Urinary bladder (tissue), 4 donors: ENCODE data around the gene FBXL2. TPM values are rescaled to one million over a fixed set of nuclear protein-coding genes. Genes with fewer than 3 reads are reported as not detected.
"Not testable (repeated sequence)": the region's sequence is repeated elsewhere in the genome, so short reads cannot be mapped to it uniquely, and the experiment has no call there.

ENCODE experiments used
- DNase-seq: peaks from one replicate; pipeline ENCODE4 v3.0.0-alpha.2; 2015; ENCODE audit errors: extremely low spot score
- H3K27ac ChIP-seq: one replicate; pipeline ENCODE4 v1.5.1; 2013; ENCODE audit warnings: low read depth, mild to moderate bottlenecking, moderate library complexity
- H3K36me3 ChIP-seq: one replicate; pipeline ENCODE4 v1.6.1; 2013; ENCODE audit warnings: mild to moderate bottlenecking, moderate library complexity; ENCODE audit not compliant: insufficient read depth
- H3K4me1 ChIP-seq: one replicate; pipeline ENCODE4 v1.6.1; 2013; ENCODE audit warnings: mild to moderate bottlenecking, moderate library complexity; ENCODE audit not compliant: insufficient read depth
- H3K4me3 ChIP-seq: one replicate; pipeline ENCODE4 v1.5.1; 2013; ENCODE audit warnings: low read depth, low read length
- WGBS: extraction: QIAGEN DNeasy Blood & Tissue Kit; methylation state at CpG from one replicate; pipeline ENCODE4 v1.1.7; 2013; 5-methylcytosine and 5-hydroxymethylcytosine counted together
- polyA plus RNA-seq: library from polyadenylated mRNA; stranded (reverse); fragments of 200-250 nt; gene quantifications from one replicate; pipeline ENCODE4 v1.2.3, GENCODE V29; 2013
- total RNA-seq: library from RNA; depleted of rRNA; stranded (reverse); fragments of >200 nt; gene quantifications from one replicate; pipeline ENCODE4 v1.2.3, GENCODE V29; 2014
- donor health status: healthy with polysubstance abuse.
- donor health status: healthy.

The FBXL2 gene
- total and polyA plus RNA-seq, 2 donors, result 5.2 to 15.1 TPM

GRCh38 chr3:33410816-33411215, 133.6 kb downstream of the FBXL2 start:
- not testable (repeated sequence) for H3K27ac ChIP-seq, DNase-seq, H3K36me3 ChIP-seq, H3K4me1 ChIP-seq, H3K4me3 ChIP-seq
- WGBS, result 97% methylated on average over 3 of the region's 3 CpGs

DNA sequence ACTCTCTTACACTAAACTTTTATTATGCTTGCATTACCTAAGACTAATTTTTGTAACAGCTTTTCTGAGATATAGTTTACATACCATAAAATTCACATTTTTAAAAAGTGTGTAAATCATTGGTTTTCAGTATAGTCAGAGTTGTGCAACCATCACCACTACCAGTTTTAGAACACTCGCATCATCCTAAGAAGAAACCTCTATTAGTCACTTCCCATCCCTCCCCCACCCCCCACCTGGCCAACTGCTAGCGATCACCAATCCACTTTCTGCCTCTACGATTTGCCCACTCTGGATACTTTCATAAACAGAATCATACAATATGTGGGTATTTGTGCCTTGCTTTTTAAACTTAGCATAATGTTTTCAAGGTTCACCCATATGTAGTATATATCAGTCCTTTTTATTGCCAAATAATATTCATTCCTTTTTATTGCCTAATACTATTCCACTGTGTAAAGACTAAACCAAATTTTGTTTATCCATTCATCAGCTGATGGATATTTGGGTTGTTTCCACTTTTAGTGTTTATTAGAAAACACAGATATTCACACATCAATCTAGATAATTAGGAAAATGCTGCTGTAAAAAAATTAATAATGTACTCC, 139.9 kb downstream of the FBXL2 start:
- no peak overlapping the region for H3K4me3 ChIP-seq
- WGBS, result 89% methylated on average over 3 of the region's 3 CpGs
- H3K36me3 ChIP-seq, result peaks cover 9% of the 10 kb centered on the region
- no peak for DNase-seq
- no peaks in the 10 kb centered on the region for H3K4me1 ChIP-seq
- H3K27ac ChIP-seq, result no peak overlapping the region

- Histone ChIP-seq H3K36me3 (peaks cover 9% of the 10 kb centered on the region), H3K4me1 (peaks cover 1% of the 10 kb centered on the region), H3K4me3 (no peak overlapping the region), H3K27ac (no peak overlapping the region)
- WGBS, result 94% methylated on average over 1 of the region's 1 CpG
- DNase-seq, result no peak
These were observed 142.7 kb downstream of the FBXL2 start for GRCh38 chr3:33419948-33420347.

DNA sequence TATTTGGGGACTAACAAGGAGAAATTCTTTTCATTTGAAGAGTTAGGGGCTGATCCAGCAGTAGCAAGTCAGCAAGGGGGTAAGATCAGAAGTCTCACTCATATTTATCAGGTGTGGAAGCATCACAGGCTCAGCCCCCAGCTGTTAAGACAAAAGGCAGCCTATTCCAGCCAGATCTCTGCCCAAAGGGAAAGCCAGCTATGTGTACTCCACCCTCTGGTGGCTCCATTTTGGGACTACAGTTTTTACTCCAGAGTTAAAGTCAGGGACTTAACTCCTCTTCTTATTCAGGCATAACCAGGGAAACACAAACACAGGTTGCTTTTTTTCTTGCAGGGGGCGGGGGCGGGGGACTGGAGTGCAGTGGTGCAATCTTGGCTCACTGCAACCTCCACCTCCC, 143.7 kb downstream of the FBXL2 start:
- Histone ChIP-seq H3K4me3 (no peak overlapping the region), H3K4me1 (peaks cover 1% of the 10 kb centered on the region), H3K36me3 (peaks cover 9% of the 10 kb centered on the region), H3K27ac (no peak overlapping the region)
- WGBS, result 100% methylated on average over 2 of the region's 2 CpGs
- no peak for DNase-seq

- Histone ChIP-seq H3K4me3 (no peak overlapping the region), H3K27ac (no peak overlapping the region), H3K4me1 (peaks cover 2% of the 10 kb centered on the region), H3K36me3 (peaks cover 8% of the 10 kb centered on the region)
- DNase-seq, result no peak
- WGBS, result 88% methylated on average over 10 of the region's 10 CpGs
These were observed 147.6 kb downstream of the FBXL2 start for GRCh38 chr3:33424606-33425452.

GRCh38 chr3:33425453-33425852, 148.2 kb downstream of the FBXL2 start:
- peaks cover 2% of the 10 kb centered on the region for H3K4me1 ChIP-seq
- peaks cover 7% of the 10 kb centered on the region for H3K36me3 ChIP-seq
- H3K27ac ChIP-seq, result no peak overlapping the region
- no peak overlapping the region for H3K4me3 ChIP-seq
- no peak for DNase-seq
- WGBS, result 66% methylated on average over 2 of the region's 2 CpGs

GRCh38 chr3:33426068-33426467, 148.8 kb downstream of the FBXL2 start:
- WGBS, result 70% methylated on average over 1 of the region's 1 CpG
- DNase-seq, result no peak
- no peak overlapping the region for H3K27ac ChIP-seq
- no peak overlapping the region for H3K4me3 ChIP-seq
- peaks cover 2% of the 10 kb centered on the region for H3K4me1 ChIP-seq
- H3K36me3 ChIP-seq, result peaks cover 5% of the 10 kb centered on the region

- 88% methylated on average over 10 of the region's 10 CpGs for WGBS
- peaks cover 2% of the 10 kb centered on the region for H3K4me1 ChIP-seq
- no peak overlapping the region for H3K27ac ChIP-seq
- DNase-seq, result no peak
- peaks cover under 1% of the 10 kb centered on the region for H3K36me3 ChIP-seq
- H3K4me3 ChIP-seq, result no peak overlapping the region
These were observed 149.5 kb downstream of the FBXL2 start for GRCh38 chr3:33426630-33427317.

- Histone ChIP-seq H3K4me1 (peaks cover 4% of the 10 kb centered on the region), H3K4me3 (no peak overlapping the region), H3K36me3 (no peaks in the 10 kb centered on the region), H3K27ac (no peak overlapping the region)
- DNase-seq, result no peak
- WGBS, result 90% methylated on average over 7 of the region's 7 CpGs
These were observed 151.5 kb downstream of the FBXL2 start for GRCh38 chr3:33428734-33429133.

GRCh38 chr3:33429306-33429705, 152.1 kb downstream of the FBXL2 start:
- not testable (repeated sequence) for DNase-seq, H3K27ac ChIP-seq, H3K4me1 ChIP-seq, H3K36me3 ChIP-seq, H3K4me3 ChIP-seq
- 76% methylated on average over 2 of the region's 2 CpGs for WGBS

- Histone ChIP-seq H3K4me1 (peaks cover 4% of the 10 kb centered on the region), H3K27ac (no peak overlapping the region), H3K36me3 (no peaks in the 10 kb centered on the region), H3K4me3 (no peak overlapping the region)
- no peak for DNase-seq
- WGBS, result 91% methylated on average over 1 of the region's 1 CpG
These were observed 152.8 kb downstream of the FBXL2 start for GRCh38 chr3:33430061-33430460.

DNA sequence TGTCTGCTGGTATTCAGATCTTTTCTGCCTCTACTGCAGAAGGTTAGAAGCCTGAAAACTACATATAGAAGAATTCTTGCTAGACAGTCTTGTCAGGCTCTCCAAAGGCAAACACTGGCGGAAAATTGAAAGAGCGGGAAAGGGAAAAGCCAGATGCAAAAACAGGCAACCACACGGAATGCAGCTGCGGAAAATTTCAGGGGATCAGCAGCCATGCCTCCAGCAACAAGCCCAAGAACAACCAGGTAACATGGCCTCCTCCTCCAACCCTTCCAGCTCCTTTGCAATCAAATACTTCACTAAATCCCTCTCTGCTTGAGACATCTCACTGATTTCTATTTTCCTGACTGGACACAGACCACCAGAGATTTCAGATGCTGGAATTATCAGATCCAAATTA, 153.3 kb downstream of the FBXL2 start:
- 94% methylated on average over 4 of the region's 4 CpGs for WGBS
- DNase-seq, result no peak
- Histone ChIP-seq H3K27ac (no peak overlapping the region), H3K4me3 (no peak overlapping the region), H3K36me3 (no peaks in the 10 kb centered on the region), H3K4me1 (peaks cover 4% of the 10 kb centered on the region)

DNA sequence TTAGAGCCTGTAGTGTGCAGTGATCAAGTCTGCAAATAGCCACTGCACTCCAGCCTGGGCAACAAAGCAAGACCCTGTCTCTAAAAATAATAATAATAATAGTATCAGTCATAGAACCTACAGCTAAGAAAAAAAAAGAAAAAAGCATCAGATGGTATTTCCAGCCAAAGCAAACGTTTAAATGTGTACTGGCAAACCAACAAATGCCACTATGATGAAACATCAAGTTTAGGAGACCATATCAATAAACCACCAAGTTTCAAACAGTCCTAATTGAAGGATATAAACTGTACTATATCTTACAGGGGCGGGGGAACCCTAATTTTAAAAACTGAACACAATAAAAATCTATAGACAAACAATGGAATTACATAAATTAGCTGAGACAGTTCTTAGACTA, 156.6 kb downstream of the FBXL2 start:
- H3K36me3 ChIP-seq, result no peaks in the 10 kb centered on the region
- WGBS, result 56% methylated on average over 2 of the region's 2 CpGs
- no peak overlapping the region for H3K4me3 ChIP-seq
- H3K4me1 ChIP-seq, result peaks cover 3% of the 10 kb centered on the region
- no peak overlapping the region for H3K27ac ChIP-seq
- no peak for DNase-seq
